Mesodermal cell (in vitro differentiated cells): ENCODE measurements around the gene NR4A1.

Experiments used
- H3K27ac ChIP-seq: 2 replicates; pipeline ENCODE4 v1.7.0; 2013; ENCODE audit warnings: mild to moderate bottlenecking, low read depth, low read length, moderate library complexity; ENCODE audit not compliant: severe bottlenecking
- H3K36me3 ChIP-seq: 2 replicates; pipeline ENCODE4 v1.7.1; 2013; ENCODE audit warnings: mild to moderate bottlenecking, low read length, moderate library complexity; ENCODE audit not compliant: control insufficient read depth, insufficient read depth
- H3K4me1 ChIP-seq: one replicate; pipeline ENCODE4 v1.7.1; 2013; ENCODE audit warnings: mild to moderate bottlenecking, low read length; ENCODE audit not compliant: insufficient read depth, control insufficient read depth, poor library complexity, severe bottlenecking
- H3K4me3 ChIP-seq: 2 replicates; pipeline ENCODE4 v1.7.0; 2013; ENCODE audit warnings: low read length, control low read depth, mild to moderate bottlenecking; ENCODE audit not compliant: insufficient read depth, poor library complexity, severe bottlenecking; ENCODE audit errors: extremely low read depth
- H3K9me3 ChIP-seq: 2 replicates; pipeline ENCODE4 v1.7.1; 2013; ENCODE audit warnings: mild to moderate bottlenecking, low read length, moderate library complexity; ENCODE audit not compliant: control insufficient read depth
- WGBS, 2 experiments: methylation state at CpG; one replicate each; pipeline ENCODE4 v1.1.5; 2013; ENCODE audit warnings: missing lambda C conversion rate in 2 of 2; ENCODE audit not compliant: insufficient coverage in 2 of 2; 5-methylcytosine and 5-hydroxymethylcytosine counted together

Gene NR4A1

GRCh38 chr12:52054833-52055730, 3.8 kb downstream of the NR4A1 start:
- peaks cover 10% of the 10 kb centered on the region for H3K4me1 ChIP-seq
- H3K27ac ChIP-seq, result no peak overlapping the region
- 96 to 99% methylated on average over 8 to 15 of the region's 21 CpGs for WGBS, 2 experiments
- no peaks in the 10 kb centered on the region for H3K9me3 ChIP-seq
- H3K4me3 ChIP-seq, result no peak overlapping the region
- peaks cover 55% of the 10 kb centered on the region for H3K36me3 ChIP-seq

- 94 to 97% methylated on average over 13 to 22 of the region's 27 CpGs for WGBS, 2 experiments
- Histone ChIP-seq H3K36me3 (peaks cover 55% of the 10 kb centered on the region), H3K4me1 (peaks cover 4% of the 10 kb centered on the region), H3K27ac (no peak overlapping the region), H3K4me3 (no peak overlapping the region), H3K9me3 (no peaks in the 10 kb centered on the region)
These were observed 4.8 kb downstream of the NR4A1 start for GRCh38 chr12:52055731-52056711.

GRCh38 chr12:52056801-52057637, 5.8 kb downstream of the NR4A1 start:
- no peaks in the 10 kb centered on the region for H3K9me3 ChIP-seq
- no peak overlapping the region for H3K27ac ChIP-seq
- H3K36me3 ChIP-seq, result peaks cover 55% of the 10 kb centered on the region
- peaks cover 1% of the 10 kb centered on the region for H3K4me1 ChIP-seq
- WGBS, 2 experiments, result 93 to 94% methylated on average over 22 of the region's 23 CpGs
- no peak overlapping the region for H3K4me3 ChIP-seq

- Histone ChIP-seq H3K4me3 (no peak overlapping the region), H3K4me1 (peaks cover 4% of the 10 kb centered on the region), H3K36me3 (peaks cover 55% of the 10 kb centered on the region), H3K9me3 (no peaks in the 10 kb centered on the region), H3K27ac (no peak overlapping the region)
- 90 to 91% methylated on average over 10 to 12 of the region's 14 CpGs for WGBS, 2 experiments
These were observed 6.7 kb downstream of the NR4A1 start for GRCh38 chr12:52057638-52058576.

GRCh38 chr12:52058631-52059361, 7.6 kb downstream of the NR4A1 start:
- 94% methylated on average over 18 to 20 of the region's 25 CpGs for WGBS, 2 experiments
- no peak overlapping the region for H3K4me3 ChIP-seq
- no peaks in the 10 kb centered on the region for H3K9me3 ChIP-seq
- H3K4me1 ChIP-seq, result peaks cover 9% of the 10 kb centered on the region
- H3K36me3 ChIP-seq, result peaks cover 53% of the 10 kb centered on the region
- no peak overlapping the region for H3K27ac ChIP-seq

GRCh38 chr12:52059582-52060497, 8.6 kb downstream of the NR4A1 start:
- peaks cover 9% of the 10 kb centered on the region for H3K4me1 ChIP-seq
- H3K27ac ChIP-seq, result no peak overlapping the region
- WGBS, 2 experiments, result 89% methylated on average over 9 to 10 of the region's 12 CpGs
- H3K9me3 ChIP-seq, result no peaks in the 10 kb centered on the region
- peaks cover 44% of the 10 kb centered on the region for H3K36me3 ChIP-seq
- H3K4me3 ChIP-seq, result no peak overlapping the region

- Histone ChIP-seq H3K4me3 (no peak overlapping the region), H3K27ac (no peak overlapping the region), H3K4me1 (peaks cover 9% of the 10 kb centered on the region), H3K9me3 (no peaks in the 10 kb centered on the region), H3K36me3 (peaks cover 36% of the 10 kb centered on the region)
- WGBS, 2 experiments, result 89 to 97% methylated on average over 10 to 12 of the region's 14 CpGs
These were observed 9.4 kb downstream of the NR4A1 start for GRCh38 chr12:52060498-52061177.

GRCh38 chr12:52061470-52062166, 10.4 kb downstream of the NR4A1 start:
- H3K36me3 ChIP-seq, result peaks cover 29% of the 10 kb centered on the region
- 62 to 95% methylated on average over 3 to 6 of the region's 12 CpGs for WGBS, 2 experiments
- H3K4me1 ChIP-seq, result peaks cover 9% of the 10 kb centered on the region
- peak overlapping the region; percentile 79 for H3K27ac ChIP-seq
- H3K9me3 ChIP-seq, result no peaks in the 10 kb centered on the region
- no peak overlapping the region for H3K4me3 ChIP-seq
